Ishikawa (cell line): ENCODE measurements around the gene DHRS4L2.
A peak's percentile ranks its signal among the peaks of the same experiment; 100 is the strongest.

Experiments
- CEBPB ChIP-seq: IDR thresholded peaks from 2 replicates; pipeline ENCODE4 v1.6.1; 2012
- CREB1 ChIP-seq: IDR thresholded peaks from 2 replicates; pipeline ENCODE4 v1.6.1; 2012; ENCODE audit warnings: low read depth
- EGR1 ChIP-seq: IDR thresholded peaks from 2 replicates; pipeline ENCODE4 v1.6.1; 2012
- EP300 ChIP-seq: IDR thresholded peaks from 2 replicates; pipeline ENCODE4 v1.6.1; 2012; ENCODE audit warnings: borderline replicate concordance
- FOXM1 ChIP-seq: IDR thresholded peaks from 2 replicates; pipeline ENCODE4 v1.6.1; 2012; ENCODE audit warnings: low read depth, borderline replicate concordance
- NFIC ChIP-seq: IDR thresholded peaks from 2 replicates; pipeline ENCODE4 v1.6.1; 2012
- RAD21 ChIP-seq: IDR thresholded peaks from 2 replicates; pipeline ENCODE4 v1.6.1; 2012; ENCODE audit warnings: low read depth
- TAF1 ChIP-seq: IDR thresholded peaks from 2 replicates; pipeline ENCODE4 v1.6.1; 2012; ENCODE audit warnings: low read depth, mild to moderate bottlenecking
- TCF12 ChIP-seq: IDR thresholded peaks from 2 replicates; pipeline ENCODE4 v1.6.1; 2012; ENCODE audit warnings: low read depth
- TEAD4 ChIP-seq: IDR thresholded peaks from 2 replicates; pipeline ENCODE4 v1.6.1; 2012
- YY1 ChIP-seq: IDR thresholded peaks from 2 replicates; pipeline ENCODE4 v1.6.1; 2012; ENCODE audit warnings: low read depth
- ZBTB7A ChIP-seq: IDR thresholded peaks from 2 replicates; pipeline ENCODE4 v1.6.1; 2012; ENCODE audit warnings: low read depth
- TF ChIP-seq, protein P1 (sequence below): IDR thresholded peaks from 2 replicates; pipeline ENCODE4 v1.6.1; 2012
- TF ChIP-seq, protein P2 (sequence below): IDR thresholded peaks from 2 replicates; pipeline ENCODE4 v1.6.1; 2012; ENCODE audit warnings: low read depth, mild to moderate bottlenecking
- TF ChIP-seq, protein P3 (sequence below): IDR thresholded peaks from 2 replicates; pipeline ENCODE4 v1.6.1; 2012

DHRS4L2 gene

DNA sequence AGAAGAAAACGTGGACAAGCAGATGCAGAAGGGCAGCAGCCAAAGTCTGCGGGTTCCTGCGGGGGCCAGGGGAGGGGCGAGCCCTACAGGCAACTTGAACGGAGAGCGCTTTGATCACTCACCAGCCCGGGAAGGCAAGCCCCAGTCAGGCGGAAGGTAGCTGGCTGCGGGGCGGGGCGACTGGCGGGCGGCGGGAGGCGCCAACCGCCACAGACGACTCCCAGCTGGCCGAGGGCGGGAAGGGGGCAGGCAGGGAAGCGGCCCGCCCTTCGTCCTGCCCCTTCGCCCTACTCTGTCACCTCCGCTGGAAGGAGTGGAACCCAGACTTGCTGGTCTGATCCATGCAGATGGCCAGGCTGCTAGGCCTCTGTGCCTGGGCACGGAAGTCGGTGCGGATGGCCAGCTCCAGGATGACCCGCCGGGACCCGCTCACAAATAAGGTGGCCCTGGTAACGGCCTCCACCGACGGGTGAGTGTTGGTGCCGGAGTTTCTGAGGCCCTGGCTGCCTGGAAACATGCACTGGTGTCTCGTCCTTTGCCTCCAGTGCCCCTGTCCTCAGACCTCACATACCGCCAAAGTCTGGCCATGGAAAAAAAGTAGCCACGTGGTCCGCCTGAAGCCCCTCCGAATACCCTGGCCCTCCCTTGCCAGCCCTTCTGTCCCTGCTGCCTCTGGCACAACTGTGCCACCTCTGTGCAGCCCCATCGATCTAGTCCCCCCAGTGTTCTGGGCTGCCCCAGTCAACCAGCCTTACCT lies at the start of gene DHRS4L2:
Gene DHRS4L2 (plus strand): TSS at position 323 of the 757 bp plus-strand sequence. CDS start 19 bp downstream, at position 342.
- TF ChIP-seq, protein P1, sequence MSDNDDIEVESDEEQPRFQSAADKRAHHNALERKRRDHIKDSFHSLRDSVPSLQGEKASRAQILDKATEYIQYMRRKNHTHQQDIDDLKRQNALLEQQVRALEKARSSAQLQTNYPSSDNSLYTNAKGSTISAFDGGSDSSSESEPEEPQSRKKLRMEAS = peak; percentile 82

DNA sequence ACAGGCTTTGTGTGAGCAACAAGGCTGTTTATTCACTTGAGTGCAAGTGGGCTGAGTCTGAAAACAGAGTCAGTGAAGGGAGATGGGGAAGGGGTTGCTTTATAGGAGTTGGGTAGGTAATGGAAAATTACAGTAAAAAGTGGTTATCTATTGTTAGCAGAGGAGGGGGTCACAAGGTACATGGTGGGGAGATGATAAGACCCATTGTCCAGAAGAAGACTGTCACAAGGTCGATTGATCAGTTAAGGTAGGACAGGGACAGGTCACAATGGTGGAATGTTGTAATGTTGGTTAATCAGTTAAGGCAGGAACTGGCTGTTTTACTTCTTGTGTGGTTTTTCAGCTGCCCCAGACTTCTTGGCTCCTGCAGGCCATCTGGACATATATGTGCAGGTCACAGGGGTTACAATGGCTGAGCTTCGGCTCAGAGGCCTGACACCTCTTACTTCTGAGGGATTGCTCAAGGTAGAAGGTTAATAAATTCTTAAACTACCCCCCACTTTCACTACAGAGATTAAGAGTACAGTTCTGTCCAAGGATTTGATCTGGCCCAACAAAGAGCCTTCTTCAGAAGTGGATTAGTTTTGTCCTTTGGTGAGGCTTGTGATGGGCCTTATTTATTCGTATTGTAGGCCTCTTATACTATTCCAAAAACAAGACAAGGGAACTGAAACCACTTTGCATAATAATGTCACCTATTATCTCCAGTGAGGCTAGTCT lies 49.0 kb upstream of the DHRS4L2 start:
- TF ChIP-seq, protein P1 = no peak
- TF ChIP-seq TAF1 (no peak), EGR1 (no peak), EP300 (no peak), YY1 (no peak), FOXM1 (no peak), RAD21 (no peak), CEBPB (no peak), CREB1 (no peak), TCF12 (no peak)
- TF ChIP-seq, protein P2, sequence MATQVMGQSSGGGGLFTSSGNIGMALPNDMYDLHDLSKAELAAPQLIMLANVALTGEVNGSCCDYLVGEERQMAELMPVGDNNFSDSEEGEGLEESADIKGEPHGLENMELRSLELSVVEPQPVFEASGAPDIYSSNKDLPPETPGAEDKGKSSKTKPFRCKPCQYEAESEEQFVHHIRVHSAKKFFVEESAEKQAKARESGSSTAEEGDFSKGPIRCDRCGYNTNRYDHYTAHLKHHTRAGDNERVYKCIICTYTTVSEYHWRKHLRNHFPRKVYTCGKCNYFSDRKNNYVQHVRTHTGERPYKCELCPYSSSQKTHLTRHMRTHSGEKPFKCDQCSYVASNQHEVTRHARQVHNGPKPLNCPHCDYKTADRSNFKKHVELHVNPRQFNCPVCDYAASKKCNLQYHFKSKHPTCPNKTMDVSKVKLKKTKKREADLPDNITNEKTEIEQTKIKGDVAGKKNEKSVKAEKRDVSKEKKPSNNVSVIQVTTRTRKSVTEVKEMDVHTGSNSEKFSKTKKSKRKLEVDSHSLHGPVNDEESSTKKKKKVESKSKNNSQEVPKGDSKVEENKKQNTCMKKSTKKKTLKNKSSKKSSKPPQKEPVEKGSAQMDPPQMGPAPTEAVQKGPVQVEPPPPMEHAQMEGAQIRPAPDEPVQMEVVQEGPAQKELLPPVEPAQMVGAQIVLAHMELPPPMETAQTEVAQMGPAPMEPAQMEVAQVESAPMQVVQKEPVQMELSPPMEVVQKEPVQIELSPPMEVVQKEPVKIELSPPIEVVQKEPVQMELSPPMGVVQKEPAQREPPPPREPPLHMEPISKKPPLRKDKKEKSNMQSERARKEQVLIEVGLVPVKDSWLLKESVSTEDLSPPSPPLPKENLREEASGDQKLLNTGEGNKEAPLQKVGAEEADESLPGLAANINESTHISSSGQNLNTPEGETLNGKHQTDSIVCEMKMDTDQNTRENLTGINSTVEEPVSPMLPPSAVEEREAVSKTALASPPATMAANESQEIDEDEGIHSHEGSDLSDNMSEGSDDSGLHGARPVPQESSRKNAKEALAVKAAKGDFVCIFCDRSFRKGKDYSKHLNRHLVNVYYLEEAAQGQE = no peak
- TF ChIP-seq, protein P3, sequence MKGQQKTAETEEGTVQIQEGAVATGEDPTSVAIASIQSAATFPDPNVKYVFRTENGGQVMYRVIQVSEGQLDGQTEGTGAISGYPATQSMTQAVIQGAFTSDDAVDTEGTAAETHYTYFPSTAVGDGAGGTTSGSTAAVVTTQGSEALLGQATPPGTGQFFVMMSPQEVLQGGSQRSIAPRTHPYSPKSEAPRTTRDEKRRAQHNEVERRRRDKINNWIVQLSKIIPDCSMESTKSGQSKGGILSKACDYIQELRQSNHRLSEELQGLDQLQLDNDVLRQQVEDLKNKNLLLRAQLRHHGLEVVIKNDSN = no peak

DNA sequence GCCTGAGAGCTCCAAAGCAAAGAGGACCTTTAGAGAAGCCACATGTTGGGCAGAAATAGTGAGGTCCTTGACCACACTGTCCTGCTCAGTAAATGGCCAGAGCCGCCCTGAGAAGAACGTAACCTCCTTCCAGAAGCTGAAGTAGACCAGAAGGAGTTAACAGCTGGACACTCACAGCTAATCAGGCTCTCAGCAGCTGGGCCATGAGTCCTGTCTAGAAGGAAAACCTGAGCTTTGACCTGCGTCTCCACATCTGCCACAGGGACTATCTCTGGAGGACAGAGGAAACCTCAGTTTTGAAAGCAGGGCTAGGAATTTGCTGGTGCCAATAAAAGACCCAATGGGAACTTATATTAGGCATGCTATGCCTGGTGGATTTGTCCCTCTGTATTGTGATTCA lies 47.5 kb upstream of the DHRS4L2 start:
- no peak for TF ChIP-seq NFIC
- TF ChIP-seq, protein P3 = no peak
- TF ChIP-seq TEAD4 = no peak
- TF ChIP-seq, protein P1 = no peak

DNA sequence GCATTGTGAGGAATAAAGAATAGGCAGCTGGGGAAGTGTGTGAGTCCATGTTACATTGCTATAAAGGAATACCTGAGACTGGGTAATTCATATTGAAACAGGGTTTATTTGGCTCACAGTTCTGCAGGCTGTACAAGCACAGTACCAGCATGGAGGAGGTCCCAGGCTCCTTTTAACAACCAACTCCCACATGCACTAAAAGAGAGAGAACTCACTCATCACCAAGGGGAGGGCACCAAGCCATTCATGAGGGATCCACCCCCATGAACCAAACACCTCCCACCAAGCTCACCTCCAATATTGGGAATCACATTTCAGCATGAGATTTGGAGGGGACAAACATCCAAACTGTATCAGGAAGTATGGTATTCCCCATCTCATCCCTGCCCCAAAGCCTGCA lies 47.1 kb upstream of the DHRS4L2 start:
- TF ChIP-seq TCF12 = no peak
- TF ChIP-seq RAD21 = no peak
- TF ChIP-seq TEAD4 = no peak
- TF ChIP-seq, protein P1 = no peak
- no peak for TF ChIP-seq TAF1
- no peak for TF ChIP-seq CEBPB
- no peak for TF ChIP-seq EP300
- TF ChIP-seq, protein P2 = no peak
- TF ChIP-seq FOXM1 = no peak
- TF ChIP-seq, protein P3 = no peak
- TF ChIP-seq EGR1 = no peak
- no peak for TF ChIP-seq YY1
- TF ChIP-seq ZBTB7A = no peak
- no peak for TF ChIP-seq CREB1
- TF ChIP-seq NFIC = no peak

DNA sequence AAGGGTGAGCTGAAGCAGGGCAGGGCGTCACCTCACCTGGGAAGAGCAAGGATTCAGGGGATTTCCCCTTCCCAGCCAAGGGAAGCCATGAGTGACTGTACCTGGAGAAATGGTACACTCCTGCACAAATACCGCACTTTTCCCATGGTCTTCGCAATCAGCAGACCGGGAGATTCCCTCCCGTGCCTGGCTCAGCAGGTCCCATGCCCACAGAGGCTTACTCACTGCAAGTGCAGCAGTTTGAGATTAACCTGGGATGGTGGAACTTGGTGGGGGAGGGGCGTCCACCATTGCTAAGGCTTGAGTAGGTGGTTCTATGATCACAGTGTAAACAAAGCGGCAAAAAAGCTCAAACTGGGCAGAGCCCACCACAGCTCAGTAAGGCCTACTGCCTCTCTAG lies 46.1 kb upstream of the DHRS4L2 start:
- no peak for TF ChIP-seq CEBPB
